ENCODE measurements around the gene PTER.

Gene PTER

GRCh38 chr10:16536155-16536554, 99.3 kb downstream of the PTER start:
- no peak for DNase-seq

GRCh38 chr10:16544099-16544498, 107.3 kb downstream of the PTER start:
- DNase-seq, result no peak

GRCh38 chr10:16544591-16544990, 107.8 kb downstream of the PTER start:
- no peak for DNase-seq

- peak in 1 of 58 donors; percentile 17 for DNase-seq
Measured at GRCh38 chr10:16545116-16545736, 108.4 kb downstream of the PTER start.

- DNase-seq, result no peak
Measured at GRCh38 chr10:16547973-16548372, 111.2 kb downstream of the PTER start.

- no peak for DNase-seq
Measured at GRCh38 chr10:16559236-16559773, 122.5 kb downstream of the PTER start.

- DNase-seq, result no peak
Measured at GRCh38 chr10:16562891-16563290, 126.1 kb downstream of the PTER start.

Data from anterior cingulate cortex (tissue), 58 donors.